A673 (cell line): ENCODE measurements around the gene FERMT2.

Experiments
- CTCF ChIP-seq: fragments of 300-800, 200-600 bp; sonication (generic); conservative IDR thresholded peaks from 2 replicates; pipeline ENCODE4 v1.5.1; 2017; ENCODE audit warnings: low read depth, mild to moderate bottlenecking, antibody characterized with exemption, low read length, moderate library complexity, mixed read lengths
- EZH2 ChIP-seq: fragments of 200-600 bp; sonication (generic); IDR thresholded peaks from 2 replicates; pipeline ENCODE4 v1.6.1; 2017; ENCODE audit warnings: borderline replicate concordance, low read depth, mild to moderate bottlenecking, mixed read lengths, antibody characterized with exemption, low read length; ENCODE audit not compliant: poor library complexity, severe bottlenecking

GRCh38 chr14:52871606-52872005, 79.2 kb downstream of the FERMT2 start:
- TF ChIP-seq CTCF (no peak), EZH2 (no peak)
